NCI-H345 treated with DMSO at 0.1 percent for 48 hours (cell line): ENCODE results near the gene TESK1.
"Not testable (repeated sequence)": the region's sequence is repeated elsewhere in the genome, so short reads cannot be mapped to it uniquely, and the experiment has no call there.

Source experiments
- DNase-seq: peaks from one replicate; lab custom pipeline; 2025; ENCODE audit not compliant: unreplicated experiment; lab: John Stamatoyannopoulos, UW

Gene TESK1

DNA sequence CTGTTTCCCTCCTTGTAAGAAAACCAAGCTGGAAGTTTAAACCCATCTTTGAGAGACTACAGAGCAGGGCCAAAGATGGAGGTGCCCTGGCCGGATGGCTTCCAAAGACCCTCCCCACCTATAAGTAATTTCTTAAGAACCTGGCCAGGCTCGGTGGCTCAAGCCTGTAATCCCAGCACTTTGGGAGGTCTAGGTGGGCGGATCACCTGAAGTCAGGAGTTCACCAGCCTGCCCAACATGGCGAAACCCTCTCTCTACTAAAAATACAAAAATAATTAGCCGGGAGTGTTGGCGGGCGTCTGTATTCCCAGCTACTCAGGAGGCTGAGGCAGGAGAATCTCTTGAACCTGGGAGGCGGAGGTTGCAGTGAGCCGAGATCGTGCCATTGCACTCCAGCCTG lies 40.7 kb downstream of the TESK1 start:
- DNase-seq = not testable (repeated sequence)

DNA sequence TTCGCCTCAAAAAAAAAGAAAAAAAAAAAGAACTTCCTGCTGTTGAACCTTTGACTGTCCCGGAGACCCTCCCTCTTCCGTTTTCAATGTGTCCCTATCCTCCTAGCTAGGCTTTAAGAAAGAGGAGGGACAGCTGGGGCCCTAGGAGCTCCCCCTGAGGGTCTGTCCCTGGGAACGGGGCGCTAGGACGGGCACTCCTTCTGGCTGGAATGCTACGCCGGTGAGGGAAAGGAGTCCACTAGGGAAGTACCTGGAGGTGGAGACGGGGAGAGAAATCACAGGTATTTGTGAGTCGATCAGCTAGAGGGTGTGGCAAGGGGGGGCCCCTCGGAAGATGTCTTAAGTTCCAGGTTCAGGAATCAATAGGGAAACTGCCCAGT lies 41.1 kb downstream of the TESK1 start:
- DNase-seq = no peak

- peak; percentile 89 for DNase-seq
These were observed 41.6 kb downstream of the TESK1 start for GRCh38 chr9:35646533-35647265.

DNA sequence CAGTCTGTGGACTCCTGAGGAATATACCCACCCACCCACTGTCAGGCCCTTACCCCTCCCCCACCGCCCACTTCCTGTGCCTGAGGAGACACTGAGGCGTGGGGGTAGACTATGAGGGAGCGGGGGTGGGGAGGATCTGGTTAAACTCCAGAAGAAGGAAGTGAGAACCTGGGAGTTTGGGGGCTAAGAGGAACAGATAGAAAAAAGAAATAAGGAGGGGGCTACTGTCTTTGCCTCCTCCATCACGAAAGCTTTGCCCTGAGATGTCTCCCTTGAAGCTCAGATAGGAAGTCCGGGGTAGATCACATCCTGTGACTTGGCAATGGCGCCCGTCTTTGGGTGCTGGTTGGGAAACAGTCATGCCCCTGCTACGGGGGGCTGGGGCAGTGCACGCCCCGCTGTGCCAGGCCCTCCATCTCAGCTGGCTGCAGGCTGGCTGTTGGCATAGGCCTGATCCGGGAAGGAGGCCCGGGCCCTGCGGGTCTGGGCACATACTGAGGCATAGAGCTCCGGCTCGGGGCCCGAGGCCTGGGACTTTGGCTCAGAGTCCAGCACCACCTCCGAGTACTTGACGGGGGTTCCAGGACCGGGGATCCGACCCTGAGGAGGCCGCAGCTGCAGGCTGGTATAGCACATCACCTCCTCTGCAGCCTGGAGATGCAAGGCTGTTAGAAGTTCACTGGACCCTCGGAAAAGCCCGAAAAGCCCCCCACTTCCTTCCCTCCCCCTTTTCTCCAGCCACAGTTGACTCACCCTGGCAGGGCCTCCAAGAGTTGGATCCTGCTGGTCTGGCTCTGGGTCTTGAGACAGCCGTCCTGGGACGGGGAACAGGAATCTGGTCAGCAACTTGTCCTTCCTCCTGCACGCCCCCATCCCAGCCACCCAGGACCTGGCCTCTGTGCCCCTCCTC lies 44.6 kb downstream of the TESK1 start:
- DNase-seq = no peak

DNA sequence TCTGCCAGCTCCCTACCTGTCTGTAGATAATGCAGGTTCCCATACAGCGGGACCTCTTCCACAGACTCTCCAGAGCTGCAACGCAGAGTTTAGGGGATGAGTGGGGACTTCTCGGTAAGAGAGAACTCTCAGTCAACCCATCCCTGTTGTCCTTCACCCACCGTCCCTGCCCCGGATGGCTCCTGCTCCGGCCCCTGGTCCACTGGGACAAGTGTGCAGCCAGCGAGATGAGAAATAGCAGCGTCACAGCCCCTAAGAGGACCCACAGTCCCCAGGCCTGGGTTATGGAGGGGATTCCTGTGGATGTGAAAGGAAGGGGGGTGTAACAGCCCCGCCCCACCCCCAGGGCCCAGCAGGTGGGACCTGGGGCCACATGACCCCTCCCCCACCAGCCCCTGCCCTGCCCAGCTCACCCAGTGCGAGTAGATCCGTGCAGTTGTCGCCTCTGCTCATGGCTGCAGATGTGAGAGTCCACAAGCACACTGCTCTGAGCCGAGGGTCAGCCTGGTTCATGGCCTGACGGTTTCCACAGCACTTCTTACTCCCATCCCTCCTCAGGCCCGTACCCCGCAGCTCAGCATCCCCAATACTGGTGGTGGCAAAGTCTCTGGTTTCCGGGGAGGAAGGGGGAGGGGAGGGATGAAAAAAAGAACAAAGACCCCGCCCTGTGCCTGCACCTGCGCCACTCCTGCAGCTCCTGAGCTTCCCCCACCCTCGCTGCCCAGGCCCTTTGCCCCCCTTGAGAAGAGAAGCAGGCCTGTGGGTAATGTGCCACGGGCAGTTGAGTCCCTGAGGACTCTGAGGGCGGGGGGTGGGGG lies 45.5 kb downstream of the TESK1 start, which contains the start of gene SIT1:
TSS of gene SIT1 (minus strand) at position 591 of the 818 bp plus-strand sequence. CDS start at position 513, 78 bp downstream.
- no peak for DNase-seq

GRCh38 chr9:35651956-35652828 lies 47.1 kb downstream of the TESK1 start:
- DNase-seq = no peak

- DNase-seq = no peak
These were observed 47.8 kb downstream of the TESK1 start for GRCh38 chr9:35652829-35653209.

DNA sequence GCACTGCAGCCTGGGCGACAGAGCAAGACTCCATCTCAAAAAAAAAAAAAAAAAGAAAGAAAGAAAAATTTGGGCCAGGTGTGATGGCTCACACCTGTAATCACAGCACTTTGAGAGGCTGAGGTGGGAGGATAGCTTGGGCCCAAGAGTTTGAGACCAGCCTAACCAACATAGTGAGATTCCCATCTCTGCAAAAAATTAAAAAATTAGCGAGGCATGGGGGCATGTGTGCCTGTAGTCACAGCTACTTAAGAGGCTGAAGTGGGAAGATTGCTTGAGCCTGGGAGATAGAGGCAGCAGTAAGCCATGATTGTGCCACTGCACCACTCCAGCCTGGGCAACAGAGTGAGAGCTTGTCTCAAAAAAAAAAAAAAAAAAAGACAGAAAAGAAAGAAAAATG lies 48.5 kb downstream of the TESK1 start:
- no peak for DNase-seq

- DNase-seq = no peak
These were observed 51.3 kb downstream of the TESK1 start for GRCh38 chr9:35656348-35656747.

GRCh38 chr9:35656831-35657545 lies 51.9 kb downstream of the TESK1 start:
- no peak for DNase-seq

DNA sequence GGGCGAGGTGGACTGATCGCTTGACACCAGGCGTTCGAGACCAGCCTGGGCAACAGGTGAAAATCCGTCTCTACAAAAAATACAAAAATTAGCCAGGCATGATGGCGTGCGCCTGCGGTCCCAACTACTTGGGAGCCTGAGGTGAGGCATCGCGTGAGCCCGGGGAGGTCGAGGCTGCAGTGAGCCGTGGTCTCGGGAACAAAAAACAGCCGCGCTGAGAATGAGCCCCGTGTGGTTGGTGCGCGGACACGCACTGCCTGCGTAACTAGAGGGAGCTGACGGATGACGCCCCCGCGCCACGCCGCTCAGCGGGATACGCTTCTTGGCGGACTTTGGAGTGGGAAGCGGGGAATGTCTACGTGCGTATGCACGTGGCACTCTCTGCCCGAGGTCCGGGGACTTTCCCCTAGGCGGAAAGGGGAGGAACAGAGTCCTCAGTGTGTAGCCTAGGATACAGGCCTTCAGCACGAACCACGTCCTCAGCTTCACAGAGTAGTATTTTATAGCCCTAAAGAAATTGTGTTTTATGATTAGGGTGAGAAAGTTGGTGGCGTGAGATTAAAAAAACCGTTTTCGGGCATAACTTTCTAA lies 52.6 kb downstream of the TESK1 start, which contains the start of gene RMRP:
TSS of gene RMRP (minus strand) at position 474 of the 591 bp plus-strand sequence.
- DNase-seq = peak; percentile 95

GRCh38 chr9:35658137-35658967 lies 53.3 kb downstream of the TESK1 start, which contains the start of gene CCDC107:
Gene CCDC107 (plus strand): TSS chr9:35658292. CDS start chr9:35658380, 88 bp downstream.
- peak; percentile 70 for DNase-seq

DNA sequence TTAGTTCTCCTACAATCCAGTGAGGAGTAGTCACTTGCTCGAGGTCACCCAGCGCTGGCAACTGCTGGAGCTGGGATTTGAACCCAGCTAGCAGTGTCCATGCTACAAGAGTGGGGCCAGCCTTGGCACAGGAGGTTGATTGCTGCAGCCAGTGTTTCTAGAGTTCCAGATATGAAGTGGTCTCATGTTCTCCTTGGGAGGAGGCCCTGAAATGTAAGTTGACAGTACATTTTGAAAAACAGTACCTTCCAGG lies 53.8 kb downstream of the TESK1 start:
- no peak for DNase-seq

- no peak for DNase-seq
These were observed 54.3 kb downstream of the TESK1 start for GRCh38 chr9:35659340-35659739.
